ENCODE results near the gene BRD1.

- TF ChIP-seq EZH2phosphoT487 (IDR thresholded peaks at IDR 0.05; ENCODE audit: borderline replicate concordance) (no peak), ZNF274 (IDR thresholded peaks at IDR 0.05; ENCODE audit: low read depth, low read length) (no peak)
These were observed 39.9 kb upstream of the BRD1 start for GRCh38 chr22:49867303-49868265.
